ENCODE data around the gene TUFT1. TPM values are rescaled to one million over a fixed set of nuclear protein-coding genes. Genes with fewer than 3 reads are reported as not detected.
A peak's percentile ranks its signal among the peaks of the same experiment; 100 is the strongest.

Gene TUFT1
- total and polyA plus RNA-seq, 8 donors, result 7.1 to 16.1 (median 11.0) TPM

DNA sequence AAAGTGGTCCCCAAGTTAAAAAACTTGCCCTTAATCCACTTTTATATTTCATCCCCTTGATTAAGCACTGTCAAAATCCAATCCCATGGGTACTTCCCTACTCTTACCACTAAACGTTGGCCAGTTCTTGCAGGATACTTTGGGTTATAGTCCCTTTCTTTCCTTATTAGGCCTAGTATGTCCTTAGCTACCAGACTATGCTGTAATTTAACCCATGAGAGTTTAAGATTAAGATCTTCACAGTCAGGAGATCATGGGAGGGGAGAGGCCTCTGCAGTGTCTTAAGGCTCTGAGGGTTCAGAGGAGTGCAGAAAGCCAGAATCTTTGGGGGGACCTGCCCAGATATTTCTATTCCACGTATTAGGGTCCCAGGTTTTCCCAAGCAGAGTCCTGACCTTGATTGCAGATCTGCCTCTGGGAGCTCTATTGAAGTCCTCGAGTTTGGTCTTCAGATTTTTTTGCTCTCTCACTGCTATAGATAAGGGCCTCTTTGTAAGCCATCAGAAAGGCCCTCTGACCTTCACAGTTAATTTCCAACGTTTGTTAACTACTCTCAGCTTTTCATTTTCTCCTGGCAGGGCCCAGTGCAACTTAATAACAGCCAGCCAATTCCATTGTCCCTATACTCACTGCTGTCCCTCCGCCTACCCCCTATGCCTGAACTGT, 37.9 kb upstream of the TUFT1 start:
- no peak for DNase-seq
- intact Hi-C loops (cut with DNase I), result no loop called here
- Histone ChIP-seq H3K4me3 (no peak overlapping the region), H3K4me1 (peaks cover 0 to 9% (median 0%) of the 10 kb centered on the region in 3 donors), H3K27ac (peak overlapping the region in 2 of 4 donors; percentile 27 to 33), H3K27me3 (no peaks in the 10 kb centered on the region), H3K9me3 (no peaks in the 10 kb centered on the region), H3K36me3 (no peaks in the 10 kb centered on the region)
- FAIRE-seq, result no peak
- ATAC-seq, result peak in 2 of 4 donors; percentile 19 to 35
- TF ChIP-seq, protein P1, sequence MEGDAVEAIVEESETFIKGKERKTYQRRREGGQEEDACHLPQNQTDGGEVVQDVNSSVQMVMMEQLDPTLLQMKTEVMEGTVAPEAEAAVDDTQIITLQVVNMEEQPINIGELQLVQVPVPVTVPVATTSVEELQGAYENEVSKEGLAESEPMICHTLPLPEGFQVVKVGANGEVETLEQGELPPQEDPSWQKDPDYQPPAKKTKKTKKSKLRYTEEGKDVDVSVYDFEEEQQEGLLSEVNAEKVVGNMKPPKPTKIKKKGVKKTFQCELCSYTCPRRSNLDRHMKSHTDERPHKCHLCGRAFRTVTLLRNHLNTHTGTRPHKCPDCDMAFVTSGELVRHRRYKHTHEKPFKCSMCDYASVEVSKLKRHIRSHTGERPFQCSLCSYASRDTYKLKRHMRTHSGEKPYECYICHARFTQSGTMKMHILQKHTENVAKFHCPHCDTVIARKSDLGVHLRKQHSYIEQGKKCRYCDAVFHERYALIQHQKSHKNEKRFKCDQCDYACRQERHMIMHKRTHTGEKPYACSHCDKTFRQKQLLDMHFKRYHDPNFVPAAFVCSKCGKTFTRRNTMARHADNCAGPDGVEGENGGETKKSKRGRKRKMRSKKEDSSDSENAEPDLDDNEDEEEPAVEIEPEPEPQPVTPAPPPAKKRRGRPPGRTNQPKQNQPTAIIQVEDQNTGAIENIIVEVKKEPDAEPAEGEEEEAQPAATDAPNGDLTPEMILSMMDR (IDR thresholded peaks at IDR 0.05), result no peak
- 42 to 43% methylated on average over 5 of the region's 5 CpGs for WGBS, 2 donors

DNA sequence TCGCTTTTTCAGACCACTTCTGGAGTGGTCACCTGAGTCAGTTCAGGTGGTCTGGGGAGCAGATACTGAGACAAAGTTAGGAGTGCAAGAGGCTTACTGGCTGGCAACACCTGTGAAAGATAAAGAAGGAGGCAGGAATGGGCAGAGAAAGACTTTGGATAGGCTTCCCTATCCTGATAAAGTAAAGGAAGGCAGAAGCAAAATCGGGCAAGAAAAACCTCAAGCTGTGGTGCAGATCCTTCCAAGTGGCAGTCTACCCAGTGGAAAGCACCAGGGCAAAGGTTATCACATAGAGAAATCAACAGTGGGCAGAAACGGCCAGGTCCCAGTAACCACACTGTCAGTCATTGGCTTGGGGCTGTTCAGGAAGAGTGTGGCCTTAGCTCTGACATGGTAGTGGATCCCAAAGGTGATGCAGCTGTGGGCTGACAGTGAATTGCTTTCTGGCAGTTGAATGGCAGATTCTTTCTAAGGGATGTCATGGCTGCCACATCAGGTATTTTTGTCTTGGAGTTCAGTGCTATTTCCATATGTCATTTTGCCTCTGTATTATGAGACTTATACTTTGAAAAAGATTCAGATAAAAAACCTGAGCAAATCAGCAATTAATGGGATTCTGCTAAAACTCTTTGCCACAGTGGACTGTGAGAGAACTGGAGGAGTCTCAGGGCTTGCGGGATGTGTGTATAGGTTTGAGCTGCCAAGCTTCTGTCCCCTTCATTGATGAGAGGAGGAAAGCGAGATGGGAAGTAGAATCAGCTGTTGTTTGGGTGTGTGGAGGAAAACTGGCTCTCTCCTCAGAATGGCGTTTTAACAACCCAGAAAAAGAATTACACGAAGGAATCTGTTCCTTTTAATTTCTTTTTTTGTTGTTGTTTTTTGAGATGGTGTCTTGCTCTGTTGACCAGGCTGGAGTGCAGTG, 37.0 kb upstream of the TUFT1 start:
- no peak for DNase-seq
- ATAC-seq, result peak in 2 of 4 donors; percentile 18 to 62
- 63 to 66% methylated on average over 7 of the region's 7 CpGs for WGBS, 2 donors
- H3K4me1 ChIP-seq, result peaks cover 0 to 9% (median 0%) of the 10 kb centered on the region in 3 donors
- no peaks in the 10 kb centered on the region for H3K9me3 ChIP-seq
- no peak overlapping the region for H3K4me3 ChIP-seq
- no peak for FAIRE-seq
- H3K27me3 ChIP-seq, result no peaks in the 10 kb centered on the region
- peak overlapping the region in 2 of 4 donors; percentile 27 to 33 for H3K27ac ChIP-seq
- no peaks in the 10 kb centered on the region for H3K36me3 ChIP-seq
- intact Hi-C loops (cut with DNase I), result no loop called here
- TF ChIP-seq, protein P1 (IDR thresholded peaks at IDR 0.05), result no peak

DNA sequence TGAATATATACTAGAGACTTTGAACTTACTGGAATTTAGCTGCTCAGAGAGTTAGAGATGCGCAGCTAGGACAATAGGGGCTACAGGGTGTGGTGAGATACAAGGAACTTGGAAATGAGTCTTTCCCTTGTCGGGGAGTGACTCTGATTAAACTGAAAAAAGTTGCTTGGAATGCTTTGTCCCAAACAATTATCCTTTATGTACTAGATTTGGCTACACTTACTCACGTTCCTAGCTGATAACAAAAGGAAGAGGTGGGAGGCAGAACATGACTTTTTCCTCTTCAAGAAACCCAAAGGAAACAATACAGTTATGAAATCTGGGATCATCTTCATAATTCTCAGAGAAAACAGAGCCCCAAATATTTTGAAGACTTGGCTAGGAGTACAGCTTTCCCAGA, 35.9 kb upstream of the TUFT1 start:
- WGBS, 2 donors, result 52 to 53% methylated on average over 3 of the region's 3 CpGs
- H3K36me3 ChIP-seq, result no peaks in the 10 kb centered on the region
- intact Hi-C loops (cut with DNase I), result no loop called here
- no peak for FAIRE-seq
- ATAC-seq, result no peak
- H3K27ac ChIP-seq, result no peak overlapping the region
- DNase-seq, result no peak
- H3K27me3 ChIP-seq, result no peaks in the 10 kb centered on the region
- H3K9me3 ChIP-seq, result no peaks in the 10 kb centered on the region
- H3K4me3 ChIP-seq, result no peak overlapping the region
- TF ChIP-seq, protein P1 (IDR thresholded peaks at IDR 0.05), result no peak
- H3K4me1 ChIP-seq, result peaks cover 0 to 9% (median 0%) of the 10 kb centered on the region in 3 donors

DNA sequence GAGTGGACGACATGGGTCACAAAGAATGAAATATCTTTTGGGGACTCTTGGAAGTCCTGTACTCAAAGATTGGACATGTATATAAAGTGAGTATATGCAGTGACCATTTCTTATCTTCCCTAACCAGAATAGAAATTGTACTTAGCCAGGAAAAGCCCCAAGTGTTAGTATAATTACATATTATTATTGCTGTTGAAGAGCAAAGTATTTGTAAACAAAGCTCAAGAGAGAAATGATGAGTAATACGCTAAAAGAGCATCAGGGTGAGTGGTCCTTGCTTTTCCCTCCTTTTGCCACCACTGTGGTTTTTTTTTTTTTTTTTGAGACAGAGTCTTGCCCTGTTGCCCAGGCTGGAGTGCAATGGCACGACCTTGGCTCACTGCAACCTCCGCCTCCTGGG, 35.4 kb upstream of the TUFT1 start:
- Histone ChIP-seq H3K27me3 (no peaks in the 10 kb centered on the region), H3K4me1 (peaks cover 0 to 9% (median 0%) of the 10 kb centered on the region in 3 donors)
- 76 to 82% methylated on average over 4 of the region's 4 CpGs for WGBS, 2 donors

More for the DNA sequence above, 35.4 kb upstream of the TUFT1 start:
- no peak overlapping the region for H3K4me3 ChIP-seq
- no peak overlapping the region for H3K27ac ChIP-seq
- intact Hi-C loops (cut with DNase I), result no loop called here
- TF ChIP-seq, protein P1 (IDR thresholded peaks at IDR 0.05), result no peak
- H3K9me3 ChIP-seq, result no peaks in the 10 kb centered on the region
- no peak for DNase-seq
- FAIRE-seq, result no peak
- ATAC-seq, result no peak
- no peaks in the 10 kb centered on the region for H3K36me3 ChIP-seq

Measured in pancreas (tissue), 10 donors.